Trophoblast cell (in vitro differentiated cells and primary cell): ENCODE measurements around the gene MAGI1.

Source experiments
- DNase-seq, 2 donors: peaks; one replicate each; pipeline ENCODE4 v3.0.0-alpha.2; 2016
- H2AFZ ChIP-seq: 2 replicates; pipeline ENCODE4 v1.6.1; 2013; ENCODE audit warnings: low read length, moderate library complexity, mild to moderate bottlenecking; ENCODE audit not compliant: insufficient read depth, poor library complexity
- H2AK5ac ChIP-seq: 2 replicates; pipeline ENCODE4 v1.6.1; 2013; ENCODE audit warnings: mild to moderate bottlenecking, low read length
- H2BK120ac ChIP-seq: 2 replicates; pipeline ENCODE4 v1.6.1; 2013; ENCODE audit warnings: low read length, mild to moderate bottlenecking, moderate library complexity; ENCODE audit not compliant: insufficient read depth, poor library complexity
- H2BK12ac ChIP-seq: 2 replicates; pipeline ENCODE4 v1.6.1; 2013; ENCODE audit warnings: mild to moderate bottlenecking, low read length, moderate library complexity
- H2BK5ac ChIP-seq: 2 replicates; pipeline ENCODE4 v1.6.1; 2013; ENCODE audit warnings: low read length, low read depth, moderate library complexity, mild to moderate bottlenecking; ENCODE audit not compliant: poor library complexity
- H3K14ac ChIP-seq: 2 replicates; pipeline ENCODE4 v1.6.1; 2013; ENCODE audit warnings: mild to moderate bottlenecking, low read length
- H3K18ac ChIP-seq: 2 replicates; pipeline ENCODE4 v1.6.1; 2013; ENCODE audit warnings: mild to moderate bottlenecking, low read length
- H3K23ac ChIP-seq: 2 replicates; pipeline ENCODE4 v1.6.1; 2013; ENCODE audit warnings: low read length
- H3K27ac ChIP-seq: 2 replicates; pipeline ENCODE4 v1.5.1; 2013; ENCODE audit warnings: low read depth, mild to moderate bottlenecking, inconsistent platforms, low read length, moderate library complexity
- H3K27me3 ChIP-seq: 2 replicates; pipeline ENCODE4 v1.6.1; 2013; ENCODE audit warnings: inconsistent platforms, mild to moderate bottlenecking, low read length, moderate library complexity; ENCODE audit not compliant: insufficient read depth
- H3K36me3 ChIP-seq, 2 experiments: 1 replicate in 1 of 2; 2 replicates in 1 of 2; pipeline ENCODE4 v1.6.1; 2013; ENCODE audit warnings: low read length in 2 of 2, mild to moderate bottlenecking in 2 of 2, moderate library complexity in 1 of 2; ENCODE audit not compliant: insufficient read depth in 2 of 2, control insufficient read depth in 1 of 2
- H3K4ac ChIP-seq: 2 replicates; pipeline ENCODE4 v1.6.1; 2013; ENCODE audit warnings: low read depth, mild to moderate bottlenecking, low read length, moderate library complexity
- H3K4me1 ChIP-seq, 2 experiments: 1 replicate in 1 of 2; 2 replicates in 1 of 2; pipeline ENCODE4 v1.6.1; 2013; ENCODE audit warnings: low read length in 2 of 2, mild to moderate bottlenecking in 2 of 2, moderate library complexity in 1 of 2; ENCODE audit not compliant: insufficient read depth in 2 of 2, control insufficient read depth in 1 of 2
- H3K4me2 ChIP-seq: 2 replicates; pipeline ENCODE4 v1.6.1; 2013; ENCODE audit warnings: inconsistent platforms, mild to moderate bottlenecking, low read length, moderate library complexity
- H3K4me3 ChIP-seq: 2 replicates; pipeline ENCODE4 v1.5.1; 2013; ENCODE audit warnings: mild to moderate bottlenecking, low read depth, low read length, inconsistent platforms
- H3K79me1 ChIP-seq: one replicate; pipeline ENCODE4 v1.6.1; 2013; ENCODE audit warnings: low read length
- H3K79me2 ChIP-seq: 2 replicates; pipeline ENCODE4 v1.6.1; 2013; ENCODE audit warnings: low read length, mild to moderate bottlenecking; ENCODE audit not compliant: control insufficient read depth, insufficient read depth, poor library complexity
- H3K9ac ChIP-seq: 2 replicates; pipeline ENCODE4 v1.6.1; 2013; ENCODE audit warnings: mild to moderate bottlenecking, low read length
- H3K9me3 ChIP-seq: 2 replicates; pipeline ENCODE4 v1.6.1; 2013; ENCODE audit warnings: low read depth, mild to moderate bottlenecking, control low read depth, inconsistent platforms, low read length; ENCODE audit not compliant: insufficient read depth
- H4K12ac ChIP-seq: 2 replicates; pipeline ENCODE4 v1.6.1; 2013; ENCODE audit warnings: low read depth, mild to moderate bottlenecking, low read length, moderate library complexity
- H4K8ac ChIP-seq: 2 replicates; pipeline ENCODE4 v1.6.1; 2013; ENCODE audit warnings: low read depth, mild to moderate bottlenecking, low read length, moderate library complexity
- H4K91ac ChIP-seq: one replicate; pipeline ENCODE4 v1.6.1; 2013; ENCODE audit warnings: low read depth, mild to moderate bottlenecking, low read length, moderate library complexity
- WGBS: extraction: QIAGEN DNeasy Blood & Tissue Kit; methylation state at CpG from one replicate; pipeline ENCODE4 v1.1.7; 2013; ENCODE audit warnings: missing lambda C conversion rate; ENCODE audit not compliant: insufficient read length, insufficient coverage; ENCODE audit errors: extremely low coverage; 5-methylcytosine and 5-hydroxymethylcytosine counted together

Gene MAGI1

GRCh38 chr3:65490114-65490513, 548.6 kb downstream of the MAGI1 start:
- H4K12ac ChIP-seq: no peak overlapping the region
- H3K27ac ChIP-seq: no peak overlapping the region
- no peak overlapping the region for H2AK5ac ChIP-seq
- H3K14ac ChIP-seq: no peak overlapping the region
- H2BK5ac ChIP-seq: no peak overlapping the region
- no CpG with 5 or more reads among the region's 3 CpGs for WGBS
- no peak overlapping the region for H3K4me2 ChIP-seq
- no peaks in the 10 kb centered on the region for H3K79me1 ChIP-seq
- H2BK12ac ChIP-seq: no peak overlapping the region
- no peak overlapping the region for H3K4me3 ChIP-seq
- H3K36me3 ChIP-seq: no peaks in the 10 kb centered on the region
- no peak overlapping the region for H3K4ac ChIP-seq
- no peak overlapping the region for H3K18ac ChIP-seq
- no peak overlapping the region for H2AFZ ChIP-seq
- H4K8ac ChIP-seq: no peak overlapping the region
- no peak overlapping the region for H2BK120ac ChIP-seq
- no peak overlapping the region for H3K23ac ChIP-seq
- no peak overlapping the region for H4K91ac ChIP-seq
- H3K27me3 ChIP-seq: no peaks in the 10 kb centered on the region
- no peaks in the 10 kb centered on the region for H3K9me3 ChIP-seq
- H3K79me2 ChIP-seq: no peaks in the 10 kb centered on the region
- DNase-seq: no peak
- H3K9ac ChIP-seq: no peak overlapping the region
- H3K4me1 ChIP-seq: peaks cover 0 to 2% of the 10 kb centered on the region in 2 experiments

GRCh38 chr3:65489253-65489652, 549.5 kb downstream of the MAGI1 start:
- H3K9ac ChIP-seq: no peak overlapping the region
- H3K4me3 ChIP-seq: no peak overlapping the region
- H3K4me2 ChIP-seq: no peak overlapping the region
- H2BK120ac ChIP-seq: no peak overlapping the region
- H3K79me1 ChIP-seq: no peaks in the 10 kb centered on the region
- H3K79me2 ChIP-seq: no peaks in the 10 kb centered on the region
- H3K9me3 ChIP-seq: no peaks in the 10 kb centered on the region
- H2AK5ac ChIP-seq: no peak overlapping the region
- DNase-seq: no peak
- H4K91ac ChIP-seq: no peak overlapping the region
- no peak overlapping the region for H2BK5ac ChIP-seq
- no peak overlapping the region for H4K8ac ChIP-seq
- no peak overlapping the region for H3K23ac ChIP-seq
- no peaks in the 10 kb centered on the region for H3K27me3 ChIP-seq
- H2BK12ac ChIP-seq: no peak overlapping the region
- H3K18ac ChIP-seq: no peak overlapping the region
- H3K27ac ChIP-seq: no peak overlapping the region
- H2AFZ ChIP-seq: no peak overlapping the region
- no CpG with 5 or more reads among the region's 2 CpGs for WGBS
- peaks cover under 1 to 5% of the 10 kb centered on the region in 2 experiments for H3K4me1 ChIP-seq
- no peak overlapping the region for H3K14ac ChIP-seq
- no peak overlapping the region for H4K12ac ChIP-seq
- no peaks in the 10 kb centered on the region for H3K36me3 ChIP-seq
- no peak overlapping the region for H3K4ac ChIP-seq

GRCh38 chr3:65485826-65486469, 552.8 kb downstream of the MAGI1 start:
- no peaks in the 10 kb centered on the region for H3K9me3 ChIP-seq
- H2BK12ac ChIP-seq: no peak overlapping the region
- H3K23ac ChIP-seq: no peak overlapping the region
- no peak overlapping the region for H2AK5ac ChIP-seq
- no peak overlapping the region for H3K9ac ChIP-seq
- H3K14ac ChIP-seq: no peak overlapping the region
- no peak overlapping the region for H4K91ac ChIP-seq
- H2BK5ac ChIP-seq: no peak overlapping the region
- H4K8ac ChIP-seq: no peak overlapping the region
- no CpG with 5 or more reads among the region's 3 CpGs for WGBS
- H3K4me3 ChIP-seq: no peak overlapping the region
- no peak overlapping the region for H3K4me2 ChIP-seq
- DNase-seq: no peak
- H3K27me3 ChIP-seq: no peaks in the 10 kb centered on the region
- no peaks in the 10 kb centered on the region for H3K79me1 ChIP-seq
- no peak overlapping the region for H3K4ac ChIP-seq
- H4K12ac ChIP-seq: no peak overlapping the region
- H3K79me2 ChIP-seq: no peaks in the 10 kb centered on the region
- no peak overlapping the region for H2AFZ ChIP-seq
- no peak overlapping the region for H3K18ac ChIP-seq
- no peak overlapping the region for H2BK120ac ChIP-seq
- H3K36me3 ChIP-seq: no peaks in the 10 kb centered on the region
- H3K4me1 ChIP-seq: peaks cover 11% of the 10 kb centered on the region in 2 experiments
- no peak overlapping the region for H3K27ac ChIP-seq

- Histone ChIP-seq H3K27ac (no peak overlapping the region), H3K36me3 (no peaks in the 10 kb centered on the region), H4K12ac (no peak overlapping the region), H2BK5ac (no peak overlapping the region), H3K18ac (no peak overlapping the region), H3K4ac (no peak overlapping the region), H3K79me1 (no peaks in the 10 kb centered on the region), H2BK12ac (no peak overlapping the region), H3K27me3 (no peaks in the 10 kb centered on the region), H3K23ac (no peak overlapping the region), H2BK120ac (no peak overlapping the region), H3K4me2 (no peak overlapping the region), H3K4me3 (no peak overlapping the region), H3K14ac (no peak overlapping the region), H4K91ac (no peak overlapping the region), H2AK5ac (no peak overlapping the region), H3K9me3 (no peaks in the 10 kb centered on the region), H3K4me1 (peaks cover 11% of the 10 kb centered on the region in 2 experiments), H3K79me2 (no peaks in the 10 kb centered on the region), H3K9ac (no peak overlapping the region), H2AFZ (no peak overlapping the region), H4K8ac (no peak overlapping the region)
- no CpG with 5 or more reads among the region's 3 CpGs for WGBS
- DNase-seq: no peak
Observed at GRCh38 chr3:65484964-65485363, 553.8 kb downstream of the MAGI1 start.
